A673 (cell line): ENCODE data around the gene CPNE2. TPM values are rescaled to one million over a fixed set of nuclear protein-coding genes. Genes with fewer than 3 reads are reported as not detected.

Source experiments
- BruUV-seq: library from RNA; stranded (reverse); fragments of 400-500 nt; replicated peaks from 2 replicates; lab custom pipeline; 2021; lab: Mats Ljungman, UMichigan
- CTCF ChIA-PET: fragments of 300-600 bp; sonication (Branson Sonifier 250); formaldehyde crosslinking; loops from one replicate; lab custom pipeline; 2022; ENCODE audit warnings: antibody characterized with exemption; lab: Charles Lee
- POLR2A ChIA-PET: fragments of 300-600 bp; sonication (Branson Sonifier 250); formaldehyde crosslinking; loops from one replicate; lab custom pipeline; 2022; ENCODE audit warnings: antibody characterized with exemption; ENCODE audit not compliant: low non-redundant PET; lab: Charles Lee
- DNase-seq: peaks from one replicate; pipeline ENCODE4 v3.0.0-alpha.2; 2015; ENCODE audit warnings: low spot score
- H3K27ac ChIP-seq: fragments of 200-600 bp; sonication (generic); 2 replicates; pipeline ENCODE4 v1.5.1; 2016; ENCODE audit warnings: mixed run types, low read depth, mild to moderate bottlenecking, mixed read lengths, antibody characterized with exemption, low read length; ENCODE audit not compliant: poor library complexity, severe bottlenecking
- H3K27me3 ChIP-seq: fragments of 200-600 bp; sonication (generic); replicated peaks from 2 replicates; pipeline ENCODE4 v1.6.1; 2017; ENCODE audit warnings: mixed run types, low read depth, mild to moderate bottlenecking, mixed read lengths, antibody characterized with exemption, low read length; ENCODE audit not compliant: insufficient read depth, poor library complexity
- H3K36me3 ChIP-seq: fragments of 200-600 bp; sonication (generic); 2 replicates; pipeline ENCODE4 v1.6.1; 2016; ENCODE audit warnings: mixed run types, mild to moderate bottlenecking, mixed read lengths, antibody characterized with exemption, low read length; ENCODE audit not compliant: insufficient read depth, poor library complexity, severe bottlenecking
- H3K4me1 ChIP-seq: fragments of 200-600 bp; sonication (generic); 2 replicates; pipeline ENCODE4 v1.6.1; 2017; ENCODE audit warnings: mixed run types, mild to moderate bottlenecking, mixed read lengths, antibody characterized with exemption, low read length; ENCODE audit not compliant: insufficient read depth, poor library complexity, severe bottlenecking
- H3K4me3 ChIP-seq: fragments of 200-600 bp; sonication (generic); 2 replicates; pipeline ENCODE4 v1.5.1; 2016; ENCODE audit warnings: low read depth, mixed run types, mild to moderate bottlenecking, mixed read lengths, low read length; ENCODE audit not compliant: poor library complexity, severe bottlenecking
- H3K9me3 ChIP-seq: fragments of 200-600 bp; sonication (generic); 2 replicates; pipeline ENCODE4 v1.6.1; 2016; ENCODE audit warnings: mixed run types, low read depth, mild to moderate bottlenecking, mixed read lengths, antibody characterized with exemption, low read length; ENCODE audit not compliant: poor library complexity, severe bottlenecking
- EZH2 ChIP-seq: fragments of 200-600 bp; sonication (generic); IDR thresholded peaks from 2 replicates; pipeline ENCODE4 v1.6.1; 2017; ENCODE audit warnings: borderline replicate concordance, low read depth, mild to moderate bottlenecking, mixed read lengths, antibody characterized with exemption, low read length; ENCODE audit not compliant: poor library complexity, severe bottlenecking
- intact Hi-C: fragments of 100-400 bp; cut with micrococcal nuclease; formaldehyde crosslinking; loops from one replicate; pipeline ENCODE4 v1.10.0; 2022; ENCODE audit not compliant: unreplicated experiment
- total RNA-seq: library from RNA; stranded (reverse); gene quantifications from 2 replicates; pipeline ENCODE4 v1.2.3, GENCODE V29; 2021
- TF ChIP-seq, protein P1 (sequence below): fragments of 300-800, 200-600 bp; sonication (generic); conservative IDR thresholded peaks from 2 replicates; pipeline ENCODE4 v1.5.1; 2017; ENCODE audit warnings: low read depth, mild to moderate bottlenecking, antibody characterized with exemption, low read length, moderate library complexity, mixed read lengths

The CPNE2 gene
- total RNA-seq, 1 experiment from 2014 or later: 38.1 TPM

GRCh38 chr16:57071831-57072582, 20.4 kb upstream of the CPNE2 start:
- H3K27me3 ChIP-seq: no peaks in the 10 kb centered on the region
- DNase-seq: no peak
- POLR2A ChIA-PET: no interaction called here
- no peak overlapping the region for H3K27ac ChIP-seq
- no peaks in the 10 kb centered on the region for H3K36me3 ChIP-seq
- H3K4me3 ChIP-seq: no peak overlapping the region
- BruUV-seq: no TSS peak
- TF ChIP-seq, protein P1, sequence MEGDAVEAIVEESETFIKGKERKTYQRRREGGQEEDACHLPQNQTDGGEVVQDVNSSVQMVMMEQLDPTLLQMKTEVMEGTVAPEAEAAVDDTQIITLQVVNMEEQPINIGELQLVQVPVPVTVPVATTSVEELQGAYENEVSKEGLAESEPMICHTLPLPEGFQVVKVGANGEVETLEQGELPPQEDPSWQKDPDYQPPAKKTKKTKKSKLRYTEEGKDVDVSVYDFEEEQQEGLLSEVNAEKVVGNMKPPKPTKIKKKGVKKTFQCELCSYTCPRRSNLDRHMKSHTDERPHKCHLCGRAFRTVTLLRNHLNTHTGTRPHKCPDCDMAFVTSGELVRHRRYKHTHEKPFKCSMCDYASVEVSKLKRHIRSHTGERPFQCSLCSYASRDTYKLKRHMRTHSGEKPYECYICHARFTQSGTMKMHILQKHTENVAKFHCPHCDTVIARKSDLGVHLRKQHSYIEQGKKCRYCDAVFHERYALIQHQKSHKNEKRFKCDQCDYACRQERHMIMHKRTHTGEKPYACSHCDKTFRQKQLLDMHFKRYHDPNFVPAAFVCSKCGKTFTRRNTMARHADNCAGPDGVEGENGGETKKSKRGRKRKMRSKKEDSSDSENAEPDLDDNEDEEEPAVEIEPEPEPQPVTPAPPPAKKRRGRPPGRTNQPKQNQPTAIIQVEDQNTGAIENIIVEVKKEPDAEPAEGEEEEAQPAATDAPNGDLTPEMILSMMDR: no peak
- TF ChIP-seq EZH2: no peak
- H3K9me3 ChIP-seq: no peaks in the 10 kb centered on the region
- intact Hi-C loops: no loop called here
- H3K4me1 ChIP-seq: no peaks in the 10 kb centered on the region
- CTCF ChIA-PET: no interaction called here

GRCh38 chr16:57072616-57073275, 19.6 kb upstream of the CPNE2 start:
- intact Hi-C loops: no loop called here
- DNase-seq: no peak
- Histone ChIP-seq H3K4me1 (no peaks in the 10 kb centered on the region), H3K4me3 (no peak overlapping the region), H3K27me3 (no peaks in the 10 kb centered on the region), H3K27ac (no peak overlapping the region), H3K9me3 (no peaks in the 10 kb centered on the region), H3K36me3 (no peaks in the 10 kb centered on the region)
- ChIA-PET CTCF (no interaction called here), POLR2A (no interaction called here)
- TF ChIP-seq EZH2: no peak
- TF ChIP-seq, protein P1: no peak
- no TSS peak for BruUV-seq

GRCh38 chr16:57077714-57078113, 14.7 kb upstream of the CPNE2 start:
- ChIA-PET CTCF (no interaction called here), POLR2A (no interaction called here)
- Histone ChIP-seq H3K36me3 (no peaks in the 10 kb centered on the region), H3K4me1 (no peaks in the 10 kb centered on the region), H3K4me3 (no peak overlapping the region), H3K9me3 (no peaks in the 10 kb centered on the region), H3K27ac (no peak overlapping the region), H3K27me3 (no peaks in the 10 kb centered on the region)
- no peak for DNase-seq
- intact Hi-C loops: no loop called here
- TF ChIP-seq, protein P1: no peak
- TF ChIP-seq EZH2: no peak
- BruUV-seq: no TSS peak
